ENCODE results near the gene OR6N1. TPM values are rescaled to one million over a fixed set of nuclear protein-coding genes. Genes with fewer than 3 reads are reported as not detected.

Gene OR6N1
- not detected for total RNA-seq
- polyA plus RNA-seq = not detected
- long read RNA-seq, donor 1 = 0 reads
- long read RNA-seq, donor 2 = 0 reads
- long read RNA-seq, donor 3 = 0 reads
- long read RNA-seq, donor 4 = 0 reads
- long read RNA-seq, donor 5 = 0 reads
- long read RNA-seq, donor 6 = 0 reads
- long read RNA-seq, donor 7 = 0 reads
- long read RNA-seq, donor 8 = 0 reads
- long read RNA-seq, donor 9 = 0 reads
- long read RNA-seq, donor 10 = 0 reads

GRCh38 chr1:158771950-158772866, at the start of gene OR6N1:
Gene OR6N1 (minus strand): TSS chr1:158772195. CDS start chr1:158766682, 5,513 bp downstream.
- WGBS, 5 donors = 49 to 79% (median 62%) methylated on average over 6 of the region's 6 CpGs
- TF ChIP-seq, protein P1, sequence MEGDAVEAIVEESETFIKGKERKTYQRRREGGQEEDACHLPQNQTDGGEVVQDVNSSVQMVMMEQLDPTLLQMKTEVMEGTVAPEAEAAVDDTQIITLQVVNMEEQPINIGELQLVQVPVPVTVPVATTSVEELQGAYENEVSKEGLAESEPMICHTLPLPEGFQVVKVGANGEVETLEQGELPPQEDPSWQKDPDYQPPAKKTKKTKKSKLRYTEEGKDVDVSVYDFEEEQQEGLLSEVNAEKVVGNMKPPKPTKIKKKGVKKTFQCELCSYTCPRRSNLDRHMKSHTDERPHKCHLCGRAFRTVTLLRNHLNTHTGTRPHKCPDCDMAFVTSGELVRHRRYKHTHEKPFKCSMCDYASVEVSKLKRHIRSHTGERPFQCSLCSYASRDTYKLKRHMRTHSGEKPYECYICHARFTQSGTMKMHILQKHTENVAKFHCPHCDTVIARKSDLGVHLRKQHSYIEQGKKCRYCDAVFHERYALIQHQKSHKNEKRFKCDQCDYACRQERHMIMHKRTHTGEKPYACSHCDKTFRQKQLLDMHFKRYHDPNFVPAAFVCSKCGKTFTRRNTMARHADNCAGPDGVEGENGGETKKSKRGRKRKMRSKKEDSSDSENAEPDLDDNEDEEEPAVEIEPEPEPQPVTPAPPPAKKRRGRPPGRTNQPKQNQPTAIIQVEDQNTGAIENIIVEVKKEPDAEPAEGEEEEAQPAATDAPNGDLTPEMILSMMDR (IDR thresholded peaks at IDR 0.05) = no peak
- TF ChIP-seq POLR2A (IDR thresholded peaks at IDR 0.05) (no peak), EP300 (IDR thresholded peaks at IDR 0.05) (no peak), POLR2AphosphoS5 (IDR thresholded peaks at IDR 0.05) (no peak)

DNA sequence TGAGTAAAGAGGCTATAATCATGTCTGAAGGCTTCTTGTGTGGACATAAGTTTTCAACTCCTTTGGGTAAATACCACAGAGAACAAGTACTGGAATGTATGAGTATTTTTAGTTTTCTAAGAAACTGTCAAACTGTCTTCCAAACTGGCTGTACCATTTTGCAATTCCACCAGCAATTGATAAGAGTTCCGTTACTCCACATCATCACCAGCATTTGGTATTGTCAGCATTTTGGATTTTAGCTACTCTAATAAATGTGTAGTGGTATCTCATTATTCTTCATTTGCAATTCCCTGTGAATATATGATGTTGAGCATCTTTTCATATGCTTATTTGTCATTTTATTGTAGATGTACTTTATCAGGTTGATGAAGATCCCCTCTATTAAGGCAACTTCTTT, 49.7 kb upstream of the OR6N1 start:
- Histone ChIP-seq H3K9me3 (no peaks in the 10 kb centered on the region), H3K4me3 (no peak overlapping the region), H3K27me3 (no peaks in the 10 kb centered on the region), H3K36me3 (no peaks in the 10 kb centered on the region), H3K4me1 (no peaks in the 10 kb centered on the region), H3K27ac (no peak overlapping the region)
- no peak for DNase-seq
- WGBS, 5 donors = 77 to 93% (median 90%) methylated on average over 1 of the region's 1 CpG
- TF ChIP-seq, protein P1 (IDR thresholded peaks at IDR 0.05) = no peak
- no peak for TF ChIP-seq POLR2AphosphoS5 (IDR thresholded peaks at IDR 0.05)
- TF ChIP-seq POLR2A (IDR thresholded peaks at IDR 0.05) = no peak
- TF ChIP-seq EP300 (IDR thresholded peaks at IDR 0.05) = no peak
- intact Hi-C loops (cut with DNase I; ENCODE audit: low total_unique reads) = no loop called here

More at GRCh38 chr1:158771950-158772866, at the start of gene OR6N1:
- Histone ChIP-seq H3K27me3 (no peaks in the 10 kb centered on the region), H3K36me3 (no peaks in the 10 kb centered on the region), H3K4me1 (no peaks in the 10 kb centered on the region), H3K9me3 (no peaks in the 10 kb centered on the region), H3K4me3 (no peak within 1 kb of the TSS), H3K27ac (no peak within 1 kb of the TSS)
- peak in 1 of 2 donors; percentile 4 for DNase-seq
- intact Hi-C loops (cut with DNase I; ENCODE audit: low total_unique reads) = no loop called here

GRCh38 chr1:158819461-158820443, 47.8 kb upstream of the OR6N1 start:
- H3K27me3 ChIP-seq = no peaks in the 10 kb centered on the region
- peak overlapping the region in 2 of 5 donors; percentile 46 to 61 for H3K27ac ChIP-seq
- H3K4me1 ChIP-seq = no peaks in the 10 kb centered on the region
- 54 to 69% (median 62%) methylated on average over 7 of the region's 7 CpGs for WGBS, 5 donors
- intact Hi-C loops (cut with DNase I; ENCODE audit: low total_unique reads) = no loop called here
- peak in 1 of 2 donors; percentile 8 for DNase-seq
- no peaks in the 10 kb centered on the region for H3K36me3 ChIP-seq
- TF ChIP-seq POLR2A (IDR thresholded peaks at IDR 0.05) = no peak
- TF ChIP-seq EP300 (IDR thresholded peaks at IDR 0.05) = no peak
- TF ChIP-seq POLR2AphosphoS5 (IDR thresholded peaks at IDR 0.05) = no peak
- TF ChIP-seq, protein P1 (IDR thresholded peaks at IDR 0.05) = no peak
- no peaks in the 10 kb centered on the region for H3K9me3 ChIP-seq
- no peak overlapping the region for H3K4me3 ChIP-seq
